Measurements from ENCODE around the gene ATP2A2.

DNA sequence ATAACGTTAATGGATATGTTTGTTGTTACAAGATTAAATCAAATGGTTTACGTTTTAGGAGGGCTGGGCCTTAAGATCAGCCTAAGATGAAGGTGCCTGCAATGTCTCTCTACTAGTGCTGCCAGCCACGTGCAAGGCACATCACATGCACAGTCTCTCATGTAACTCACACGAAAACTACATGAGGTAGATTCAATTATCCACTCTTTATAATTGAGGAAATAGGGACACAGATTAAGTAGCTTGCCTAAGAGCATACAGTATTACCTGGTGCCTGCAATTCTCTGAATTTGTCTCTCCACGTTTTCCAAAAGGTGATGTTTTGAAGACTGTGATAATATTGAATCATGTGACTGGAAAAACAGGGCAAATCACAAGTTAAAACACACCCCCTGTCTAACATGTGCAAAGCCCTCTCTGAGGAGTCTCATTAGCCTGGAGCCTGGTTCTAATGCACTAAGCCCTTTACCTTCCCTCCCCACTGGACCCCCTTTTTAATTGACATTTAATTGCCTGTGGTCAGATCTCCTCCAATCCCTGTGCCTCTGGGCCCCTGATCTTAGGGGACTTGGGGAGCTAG lies 14.6 kb upstream of the ATP2A2 start:
- no peak for TF ChIP-seq RAD21 (IDR thresholded peaks at IDR 0.05)
- TF ChIP-seq, protein P1, sequence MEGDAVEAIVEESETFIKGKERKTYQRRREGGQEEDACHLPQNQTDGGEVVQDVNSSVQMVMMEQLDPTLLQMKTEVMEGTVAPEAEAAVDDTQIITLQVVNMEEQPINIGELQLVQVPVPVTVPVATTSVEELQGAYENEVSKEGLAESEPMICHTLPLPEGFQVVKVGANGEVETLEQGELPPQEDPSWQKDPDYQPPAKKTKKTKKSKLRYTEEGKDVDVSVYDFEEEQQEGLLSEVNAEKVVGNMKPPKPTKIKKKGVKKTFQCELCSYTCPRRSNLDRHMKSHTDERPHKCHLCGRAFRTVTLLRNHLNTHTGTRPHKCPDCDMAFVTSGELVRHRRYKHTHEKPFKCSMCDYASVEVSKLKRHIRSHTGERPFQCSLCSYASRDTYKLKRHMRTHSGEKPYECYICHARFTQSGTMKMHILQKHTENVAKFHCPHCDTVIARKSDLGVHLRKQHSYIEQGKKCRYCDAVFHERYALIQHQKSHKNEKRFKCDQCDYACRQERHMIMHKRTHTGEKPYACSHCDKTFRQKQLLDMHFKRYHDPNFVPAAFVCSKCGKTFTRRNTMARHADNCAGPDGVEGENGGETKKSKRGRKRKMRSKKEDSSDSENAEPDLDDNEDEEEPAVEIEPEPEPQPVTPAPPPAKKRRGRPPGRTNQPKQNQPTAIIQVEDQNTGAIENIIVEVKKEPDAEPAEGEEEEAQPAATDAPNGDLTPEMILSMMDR (IDR thresholded peaks at IDR 0.05; ENCODE audit: low read depth, low read length, missing input control) = no peak
- no peak for TF ChIP-seq HNF4A (conservative IDR thresholded peaks at IDR 0.05)
- no peak for TF ChIP-seq TAF1 (conservative IDR thresholded peaks at IDR 0.05)
- no peak for TF ChIP-seq EGR1 (IDR thresholded peaks at IDR 0.05; ENCODE audit: low read depth in 2 of 2)
- no peak for TF ChIP-seq JUND (IDR thresholded peaks at IDR 0.05)
- TF ChIP-seq, protein P2, sequence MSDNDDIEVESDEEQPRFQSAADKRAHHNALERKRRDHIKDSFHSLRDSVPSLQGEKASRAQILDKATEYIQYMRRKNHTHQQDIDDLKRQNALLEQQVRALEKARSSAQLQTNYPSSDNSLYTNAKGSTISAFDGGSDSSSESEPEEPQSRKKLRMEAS (IDR thresholded peaks at IDR 0.05) = no peak
- TF ChIP-seq YY1 (IDR thresholded peaks at IDR 0.05) = no peak
- TF ChIP-seq, protein P3, sequence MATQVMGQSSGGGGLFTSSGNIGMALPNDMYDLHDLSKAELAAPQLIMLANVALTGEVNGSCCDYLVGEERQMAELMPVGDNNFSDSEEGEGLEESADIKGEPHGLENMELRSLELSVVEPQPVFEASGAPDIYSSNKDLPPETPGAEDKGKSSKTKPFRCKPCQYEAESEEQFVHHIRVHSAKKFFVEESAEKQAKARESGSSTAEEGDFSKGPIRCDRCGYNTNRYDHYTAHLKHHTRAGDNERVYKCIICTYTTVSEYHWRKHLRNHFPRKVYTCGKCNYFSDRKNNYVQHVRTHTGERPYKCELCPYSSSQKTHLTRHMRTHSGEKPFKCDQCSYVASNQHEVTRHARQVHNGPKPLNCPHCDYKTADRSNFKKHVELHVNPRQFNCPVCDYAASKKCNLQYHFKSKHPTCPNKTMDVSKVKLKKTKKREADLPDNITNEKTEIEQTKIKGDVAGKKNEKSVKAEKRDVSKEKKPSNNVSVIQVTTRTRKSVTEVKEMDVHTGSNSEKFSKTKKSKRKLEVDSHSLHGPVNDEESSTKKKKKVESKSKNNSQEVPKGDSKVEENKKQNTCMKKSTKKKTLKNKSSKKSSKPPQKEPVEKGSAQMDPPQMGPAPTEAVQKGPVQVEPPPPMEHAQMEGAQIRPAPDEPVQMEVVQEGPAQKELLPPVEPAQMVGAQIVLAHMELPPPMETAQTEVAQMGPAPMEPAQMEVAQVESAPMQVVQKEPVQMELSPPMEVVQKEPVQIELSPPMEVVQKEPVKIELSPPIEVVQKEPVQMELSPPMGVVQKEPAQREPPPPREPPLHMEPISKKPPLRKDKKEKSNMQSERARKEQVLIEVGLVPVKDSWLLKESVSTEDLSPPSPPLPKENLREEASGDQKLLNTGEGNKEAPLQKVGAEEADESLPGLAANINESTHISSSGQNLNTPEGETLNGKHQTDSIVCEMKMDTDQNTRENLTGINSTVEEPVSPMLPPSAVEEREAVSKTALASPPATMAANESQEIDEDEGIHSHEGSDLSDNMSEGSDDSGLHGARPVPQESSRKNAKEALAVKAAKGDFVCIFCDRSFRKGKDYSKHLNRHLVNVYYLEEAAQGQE (IDR thresholded peaks at IDR 0.05) = no peak

Data from liver (tissue), 3 donors.